ENCODE data around the gene CCDC92B. TPM values are rescaled to one million over a fixed set of nuclear protein-coding genes. Genes with fewer than 3 reads are reported as not detected.

The CCDC92B gene
- total and polyA plus RNA-seq, 9 of the 15 experiments (the other 6 are each of a cell fraction or from before 2014, with no cell fraction given), result not detected

DNA sequence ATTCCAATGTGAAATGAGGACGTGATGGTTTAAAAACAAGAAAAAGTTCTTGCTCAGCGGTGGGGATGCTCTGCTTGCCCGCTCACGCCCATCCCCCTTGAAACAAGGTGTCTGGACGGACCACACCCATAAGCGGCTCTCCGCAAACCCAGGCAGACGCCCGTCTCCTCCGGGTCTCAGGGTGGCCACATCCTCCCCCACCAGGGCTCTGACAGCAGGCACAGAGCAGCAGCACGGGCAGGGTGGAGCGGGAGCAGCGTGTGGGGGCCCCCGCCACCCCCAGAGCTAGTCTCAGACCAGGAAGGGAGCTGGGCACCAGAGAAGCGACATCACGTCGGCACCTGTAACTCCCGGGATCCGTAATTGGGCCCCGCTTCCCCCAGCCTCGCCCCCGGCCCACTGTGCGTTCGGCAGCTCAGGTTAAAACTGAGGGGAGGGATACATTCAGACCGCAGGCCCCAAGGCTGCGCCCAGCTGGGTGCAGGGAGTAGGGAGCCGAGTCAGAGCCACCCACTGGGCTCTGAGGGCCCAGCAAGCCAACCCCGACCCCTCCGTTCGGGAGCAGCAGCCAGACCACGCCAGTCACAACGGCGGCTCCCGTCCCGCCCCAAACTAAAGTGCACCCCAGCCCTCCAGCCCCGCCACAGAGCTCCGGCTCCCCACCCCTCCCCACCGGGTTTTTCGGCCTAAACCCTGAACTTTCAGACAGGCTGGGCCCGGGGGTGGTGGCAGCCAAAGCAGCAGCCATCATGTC lies 59.9 kb downstream of the CCDC92B start:
- Histone ChIP-seq H3K4me2 (ENCODE audit: insufficient read depth, low read length) (no peak overlapping the region), H3K27ac (ENCODE audit: extremely low read depth, low read depth, low read length) (no peak overlapping the region), H3K9me3 (replicated peaks; ENCODE audit: control insufficient read depth, insufficient read depth, low read depth, low read length) (no peaks in the 10 kb centered on the region), H3K79me2 (ENCODE audit: control insufficient read depth, insufficient read depth, low read length) (no peaks in the 10 kb centered on the region), H3K27me3 (ENCODE audit: control insufficient read depth in 2 of 2, insufficient read depth in 2 of 2, low read length in 2 of 2) (no peaks in the 10 kb centered on the region), H2AFZ (ENCODE audit: low read depth, low read length) (no peak overlapping the region), H4K20me1 (replicated peaks; ENCODE audit: control insufficient read depth, insufficient read depth, low read length) (0 out of 2 replicates have a peak, but pooled peaks cover 3% of the 10 kb centered on the region), H3K4me3 (no peak overlapping the region), H3K9me1 (ENCODE audit: control insufficient read depth, insufficient read depth, low read length) (no peaks in the 10 kb centered on the region), H3K36me3 (ENCODE audit: control insufficient read depth, insufficient read depth, low read length) (peaks cover 49% of the 10 kb centered on the region; the same call in 1 of the 3 replicates), H3K4me1 (replicated peaks in 1 of 2; ENCODE audit: control insufficient read depth in 2 of 2, insufficient read depth in 2 of 2, low read length in 2 of 2) (peaks cover 0 to 53% of the 10 kb centered on the region in 2 experiments; a peak in 2 of 5 replicates), H3K9ac (ENCODE audit: insufficient read depth in 1 of 2, low read depth in 2 of 2, low read length in 2 of 2) (no peak overlapping the region; a peak in 1 of 4 replicates)
- 93% methylated on average over 16 of the region's 40 CpGs for WGBS (ENCODE audit: insufficient coverage, low coverage, missing lambda C conversion rate)
- CTCF ChIA-PET (ENCODE audit: low intra/inter-chr PET ratio), result no interaction called here
- FAIRE-seq, result no peak
- TF ChIP-seq POLR2G (IDR thresholded peaks at IDR 0.05; ENCODE audit: low read depth, low read length) (peak; percentile 53; the same call in 1 of the 2 replicates), ZBTB34 (CRISPR knock-in tag; IDR thresholded peaks at IDR 0.05) (no peak), RBM22 (IDR thresholded peaks at IDR 0.05; ENCODE audit: low read depth, low read length, poor library complexity, severe bottlenecking) (peak; percentile 56)
- TSS peak; percentile 46 for BruUV-seq (replicated peaks)
- no peak for ATAC-seq
- in situ Hi-C loops (cut with MboI), result no loop called here
- DNase-seq (ENCODE audit: extremely low read depth in 1 of 4, low spot score in 3 of 4), result peak in 2 of 4 experiments; percentile 3 to 12
- intact Hi-C loops (cut with micrococcal nuclease), result no loop called here
- POLR2A ChIA-PET, result interaction anchor here (0.6 kb wide), 1 partner anchor 28 kb away, joined by 3 read pairs; no protein-coding TSS in a partner anchor
